H1 (cell line): ENCODE measurements around the gene EXOSC10.

Experiments used
- EP300 ChIP-seq, 2 experiments: IDR thresholded peaks; 1 replicate in 1 of 2; 2 replicates in 1 of 2; pipeline ENCODE4 v1.6.1; 2011 to 2012; ENCODE audit warnings: low read depth in 2 of 2, low read length in 2 of 2, mild to moderate bottlenecking in 2 of 2, borderline replicate concordance in 1 of 2, inconsistent platforms in 1 of 2, moderate library complexity in 1 of 2
- HDAC2 ChIP-seq, 2 experiments: fragments of 300-600 bp in 1 of 2; sonication (generic) in 1 of 2; IDR thresholded peaks; 2 replicates each; pipeline ENCODE4 v1.6.1; 2011 to 2012; ENCODE audit warnings: low read depth in 2 of 2, low read length in 2 of 2, mild to moderate bottlenecking in 2 of 2, moderate library complexity in 2 of 2, borderline replicate concordance in 1 of 2, inconsistent platforms in 1 of 2
- KDM1A ChIP-seq: fragments of 200-600, 300-600 bp; sonication (generic); IDR thresholded peaks from 2 replicates; pipeline ENCODE4 v1.7.1; 2016; ENCODE audit warnings: mild to moderate bottlenecking, low read length, borderline replicate concordance
- TCF12 ChIP-seq: IDR thresholded peaks from 2 replicates; pipeline ENCODE4 v1.6.1; 2011; ENCODE audit warnings: low read depth, mild to moderate bottlenecking, low read length

DNA sequence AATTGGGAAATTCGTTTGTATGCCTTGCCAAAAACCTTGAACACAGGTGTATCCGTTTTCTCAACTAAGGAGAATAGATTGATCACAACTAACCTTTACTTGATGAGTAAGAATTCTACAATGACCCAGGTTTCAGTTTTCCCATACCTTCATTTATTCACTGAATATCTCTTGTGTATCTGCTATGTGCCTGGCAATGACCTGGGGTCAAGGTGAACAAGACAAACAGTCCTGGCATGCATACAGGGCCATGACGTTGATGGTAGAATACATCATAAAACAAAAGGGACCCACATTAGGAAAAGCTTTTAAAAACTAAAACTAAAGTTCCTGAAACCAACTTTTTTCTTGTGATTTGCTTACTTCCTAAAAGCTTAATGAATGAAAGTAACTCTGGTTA lies 32.1 kb upstream of the EXOSC10 start:
- TF ChIP-seq KDM1A (no peak), TCF12 (no peak), EP300 (IDR thresholded peaks at IDR 0.05; ENCODE audit: borderline replicate concordance in 1 of 2, low read depth in 2 of 2, low read length in 2 of 2) (no peak), HDAC2 (IDR thresholded peaks at IDR 0.05; ENCODE audit: borderline replicate concordance in 1 of 2, low read depth in 2 of 2, low read length in 2 of 2) (no peak)
